ENCODE measurements around the gene GRHL3.

GRCh38 chr1:24385160-24385940, 66.2 kb downstream of the GRHL3 start:
- peak; percentile 46 to 61 for TF ChIP-seq CTCF (IDR thresholded peaks at IDR 0.05; ENCODE audit: extremely low read depth in 1 of 2, insufficient read depth in 1 of 2, low read depth in 1 of 2, low read length in 2 of 2)
- TF ChIP-seq POLR2A (IDR thresholded peaks at IDR 0.05; ENCODE audit: low read depth, low read length), result no peak
- TF ChIP-seq POLR2AphosphoS5 (IDR thresholded peaks at IDR 0.05; ENCODE audit: insufficient read depth, low read depth, low read length), result no peak
- no peak for TF ChIP-seq EZH2 (IDR thresholded peaks at IDR 0.05; ENCODE audit: borderline replicate concordance, low read depth, low read length, severe bottlenecking)
- TF ChIP-seq MAX (IDR thresholded peaks at IDR 0.05; ENCODE audit: insufficient read depth, insufficient read length), result no peak
